Suprapubic skin (tissue), 3 donors: ENCODE data around the gene HRG.
"Not testable (repeated sequence)": the region's sequence is repeated elsewhere in the genome, so short reads cannot be mapped to it uniquely, and the experiment has no call there.

ENCODE experiments used
- POLR2A ChIP-seq, 2 donors: fragments of 450-650 bp; IDR thresholded peaks; one replicate each; pipeline ENCODE4 v1.6.1; 2017; ENCODE audit warnings: antibody characterized with exemption in 2 of 2, mild to moderate bottlenecking in 2 of 2, moderate library complexity in 2 of 2
- TF ChIP-seq, protein P1 (sequence below), 2 donors: fragments of 200-600 bp in 1 of 2; fragments of 450-650 bp in 1 of 2; sonication (generic) in 1 of 2; IDR thresholded peaks; one replicate each; pipeline ENCODE4 v1.5.1; 2016 to 2019; ENCODE audit warnings: antibody characterized with exemption in 2 of 2, mild to moderate bottlenecking in 1 of 2, moderate library complexity in 1 of 2

DNA sequence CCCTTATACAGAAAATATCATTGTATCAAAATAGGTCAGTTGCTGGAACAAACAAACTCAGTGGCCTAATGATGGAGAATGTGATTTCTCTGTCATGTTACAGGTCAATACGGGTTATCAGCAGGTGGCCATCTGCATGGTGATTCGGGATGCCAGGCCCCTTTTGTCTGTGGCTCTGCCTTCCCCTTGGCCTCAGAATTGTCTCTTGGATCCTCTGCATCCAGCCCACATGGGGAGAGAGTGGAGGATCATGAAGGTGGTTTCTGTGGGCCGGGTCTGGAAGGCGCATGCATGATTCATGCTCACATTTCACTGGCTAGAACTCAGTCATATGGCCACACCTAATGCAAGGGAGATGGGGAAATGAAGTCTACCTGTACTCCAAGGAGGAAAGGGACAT, 44.9 kb downstream of the HRG start:
- TF ChIP-seq, protein P1, sequence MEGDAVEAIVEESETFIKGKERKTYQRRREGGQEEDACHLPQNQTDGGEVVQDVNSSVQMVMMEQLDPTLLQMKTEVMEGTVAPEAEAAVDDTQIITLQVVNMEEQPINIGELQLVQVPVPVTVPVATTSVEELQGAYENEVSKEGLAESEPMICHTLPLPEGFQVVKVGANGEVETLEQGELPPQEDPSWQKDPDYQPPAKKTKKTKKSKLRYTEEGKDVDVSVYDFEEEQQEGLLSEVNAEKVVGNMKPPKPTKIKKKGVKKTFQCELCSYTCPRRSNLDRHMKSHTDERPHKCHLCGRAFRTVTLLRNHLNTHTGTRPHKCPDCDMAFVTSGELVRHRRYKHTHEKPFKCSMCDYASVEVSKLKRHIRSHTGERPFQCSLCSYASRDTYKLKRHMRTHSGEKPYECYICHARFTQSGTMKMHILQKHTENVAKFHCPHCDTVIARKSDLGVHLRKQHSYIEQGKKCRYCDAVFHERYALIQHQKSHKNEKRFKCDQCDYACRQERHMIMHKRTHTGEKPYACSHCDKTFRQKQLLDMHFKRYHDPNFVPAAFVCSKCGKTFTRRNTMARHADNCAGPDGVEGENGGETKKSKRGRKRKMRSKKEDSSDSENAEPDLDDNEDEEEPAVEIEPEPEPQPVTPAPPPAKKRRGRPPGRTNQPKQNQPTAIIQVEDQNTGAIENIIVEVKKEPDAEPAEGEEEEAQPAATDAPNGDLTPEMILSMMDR (IDR thresholded peaks at IDR 0.05) = not testable (repeated sequence)
- TF ChIP-seq POLR2A (IDR thresholded peaks at IDR 0.05) = not testable (repeated sequence)
